WTC11 (cell line): ENCODE data around the gene MIGA1.

Source experiments
- ETV6 ChIP-seq: sonication (generic); formaldehyde crosslinking; IDR thresholded peaks from 2 replicates; pipeline ENCODE4 v1.8.1; 2022; ENCODE audit warnings: mild to moderate bottlenecking, missing genetic modification reagents
- JUN ChIP-seq: sonication (generic); formaldehyde crosslinking; IDR thresholded peaks from 2 replicates; pipeline ENCODE4 v1.8.0; 2023; ENCODE audit warnings: mild to moderate bottlenecking, missing genetic modification reagents
- ZNF121 ChIP-seq: sonication (generic); formaldehyde crosslinking; IDR thresholded peaks from 2 replicates; pipeline ENCODE4 v1.8.0; 2023; ENCODE audit warnings: missing genetic modification reagents
- TF ChIP-seq, protein P1 (sequence below): sonication (generic); formaldehyde crosslinking; IDR thresholded peaks from 2 replicates; pipeline ENCODE4 v1.8.1; 2023; ENCODE audit warnings: mild to moderate bottlenecking, missing genetic modification reagents, moderate library complexity
- TF ChIP-seq, protein P2 (sequence below): fragments of 200-600 bp; IDR thresholded peaks from 2 replicates; pipeline ENCODE4 v1.8.0; 2022; ENCODE audit warnings: antibody characterized with exemption

DNA sequence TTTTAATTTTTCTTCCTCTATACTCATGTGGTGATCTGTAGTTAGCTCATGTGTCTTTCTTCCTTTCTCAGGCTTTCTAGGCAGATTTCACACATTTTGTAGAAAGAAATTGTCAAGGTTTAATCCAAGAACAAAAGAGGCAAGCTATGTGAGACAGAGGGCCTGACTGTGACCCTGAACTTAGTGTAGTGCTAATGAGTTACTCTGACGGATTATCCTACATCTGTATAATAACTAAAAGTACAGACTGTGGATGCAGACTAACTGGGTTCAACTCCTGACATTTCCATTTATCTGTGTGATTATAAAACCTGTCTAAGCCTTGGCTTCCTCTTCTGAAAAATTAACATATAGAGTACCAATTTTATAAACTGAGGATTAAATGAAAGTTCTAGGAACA lies 40.7 kb downstream of the MIGA1 start:
- TF ChIP-seq, protein P1, sequence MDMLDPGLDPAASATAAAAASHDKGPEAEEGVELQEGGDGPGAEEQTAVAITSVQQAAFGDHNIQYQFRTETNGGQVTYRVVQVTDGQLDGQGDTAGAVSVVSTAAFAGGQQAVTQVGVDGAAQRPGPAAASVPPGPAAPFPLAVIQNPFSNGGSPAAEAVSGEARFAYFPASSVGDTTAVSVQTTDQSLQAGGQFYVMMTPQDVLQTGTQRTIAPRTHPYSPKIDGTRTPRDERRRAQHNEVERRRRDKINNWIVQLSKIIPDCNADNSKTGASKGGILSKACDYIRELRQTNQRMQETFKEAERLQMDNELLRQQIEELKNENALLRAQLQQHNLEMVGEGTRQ, result no peak
- TF ChIP-seq, protein P2, sequence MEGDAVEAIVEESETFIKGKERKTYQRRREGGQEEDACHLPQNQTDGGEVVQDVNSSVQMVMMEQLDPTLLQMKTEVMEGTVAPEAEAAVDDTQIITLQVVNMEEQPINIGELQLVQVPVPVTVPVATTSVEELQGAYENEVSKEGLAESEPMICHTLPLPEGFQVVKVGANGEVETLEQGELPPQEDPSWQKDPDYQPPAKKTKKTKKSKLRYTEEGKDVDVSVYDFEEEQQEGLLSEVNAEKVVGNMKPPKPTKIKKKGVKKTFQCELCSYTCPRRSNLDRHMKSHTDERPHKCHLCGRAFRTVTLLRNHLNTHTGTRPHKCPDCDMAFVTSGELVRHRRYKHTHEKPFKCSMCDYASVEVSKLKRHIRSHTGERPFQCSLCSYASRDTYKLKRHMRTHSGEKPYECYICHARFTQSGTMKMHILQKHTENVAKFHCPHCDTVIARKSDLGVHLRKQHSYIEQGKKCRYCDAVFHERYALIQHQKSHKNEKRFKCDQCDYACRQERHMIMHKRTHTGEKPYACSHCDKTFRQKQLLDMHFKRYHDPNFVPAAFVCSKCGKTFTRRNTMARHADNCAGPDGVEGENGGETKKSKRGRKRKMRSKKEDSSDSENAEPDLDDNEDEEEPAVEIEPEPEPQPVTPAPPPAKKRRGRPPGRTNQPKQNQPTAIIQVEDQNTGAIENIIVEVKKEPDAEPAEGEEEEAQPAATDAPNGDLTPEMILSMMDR, result no peak
- TF ChIP-seq ZNF121 (CRISPR knock-in tag) (no peak), ETV6 (CRISPR knock-in tag) (no peak), JUN (CRISPR knock-in tag) (no peak)
